Measurements from ENCODE around the gene OPRD1. TPM values are rescaled to one million over a fixed set of nuclear protein-coding genes. Genes with fewer than 3 reads are reported as not detected.

Gene OPRD1
- total and polyA plus RNA-seq, 8 donors = 0.03 to 0.37 TPM; not detected in 6

- Histone ChIP-seq H3K9me3 (no peaks in the 10 kb centered on the region), H3K36me3 (peaks cover 0 to 14% (median 8%) of the 10 kb centered on the region in 4 donors), H3K4me1 (peaks cover 0 to 30% (median 19%) of the 10 kb centered on the region in 4 donors), H3K27ac (no peak overlapping the region), H3K4me3 (no peak overlapping the region), H3K27me3 (no peaks in the 10 kb centered on the region)
- no peak for DNase-seq
- intact Hi-C loops (cut with DNase I; ENCODE audit: low total_unique reads) = no loop called here
- no peak for TF ChIP-seq POLR2AphosphoS5 (IDR thresholded peaks at IDR 0.05)
- 43 to 68% (median 52%) methylated on average over 3 of the region's 3 CpGs for WGBS, 5 donors
These were observed 84.6 kb downstream of the OPRD1 start for GRCh38 chr1:28896609-28896986.

DNA sequence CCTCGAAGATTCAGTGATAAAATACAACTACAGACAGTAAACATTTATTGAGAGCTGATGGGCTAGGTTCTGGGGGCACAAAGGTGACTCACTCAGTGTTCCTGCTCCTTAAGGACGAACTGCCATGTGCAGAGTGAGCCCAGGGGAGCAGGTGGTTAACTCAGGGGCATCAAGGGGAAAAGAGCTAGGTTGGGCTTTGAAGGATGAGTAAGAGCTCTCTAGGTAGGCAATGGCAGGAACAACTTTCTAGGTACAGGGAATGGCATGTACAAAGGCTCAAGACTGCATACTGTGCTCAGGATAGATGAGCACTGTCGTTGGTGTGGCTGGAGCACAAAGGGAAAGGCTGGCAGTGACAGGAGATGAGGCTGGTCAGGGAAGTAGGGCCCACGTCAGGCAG, 85.8 kb downstream of the OPRD1 start:
- intact Hi-C loops (cut with DNase I; ENCODE audit: low total_unique reads) = no loop called here
- TF ChIP-seq POLR2AphosphoS5 (IDR thresholded peaks at IDR 0.05) = no peak
- TF ChIP-seq EP300 (IDR thresholded peaks at IDR 0.05) = no peak
- TF ChIP-seq CTCF (IDR thresholded peaks at IDR 0.05) = no peak
- TF ChIP-seq POLR2A (IDR thresholded peaks at IDR 0.05) = no peak
- Histone ChIP-seq H3K27me3 (no peaks in the 10 kb centered on the region), H3K4me1 (peaks cover 0 to 30% (median 19%) of the 10 kb centered on the region in 4 donors), H3K9me3 (no peaks in the 10 kb centered on the region), H3K36me3 (peaks cover 0 to 14% (median 8%) of the 10 kb centered on the region in 4 donors), H3K27ac (no peak overlapping the region), H3K4me3 (no peak overlapping the region)
- 59 to 72% (median 63%) methylated on average over 4 of the region's 4 CpGs for WGBS, 5 donors
- no peak for DNase-seq

DNA sequence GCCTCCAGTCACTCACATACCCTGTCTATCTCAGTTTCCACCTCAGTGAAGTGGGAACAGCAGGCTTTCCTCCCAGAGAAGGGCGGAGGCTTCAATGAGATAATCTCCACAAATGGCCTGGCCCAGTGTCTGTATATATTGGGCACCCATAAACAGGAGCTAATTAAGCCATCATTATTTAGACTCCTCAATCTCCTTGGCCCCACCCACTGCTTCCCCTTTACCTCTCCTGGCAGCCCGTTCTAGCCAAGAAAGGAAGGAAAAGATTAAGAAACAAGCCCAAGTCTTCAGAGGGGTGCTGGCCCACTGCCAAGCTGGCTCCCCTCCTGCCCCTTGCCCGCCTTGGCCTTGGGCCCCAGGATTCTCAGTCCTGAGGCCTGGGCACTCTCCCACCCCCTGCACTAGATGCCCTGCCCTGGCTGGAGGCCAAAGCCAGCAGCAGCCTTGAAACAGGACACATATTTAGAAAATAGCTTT, 86.5 kb downstream of the OPRD1 start:
- H3K9me3 ChIP-seq = no peaks in the 10 kb centered on the region
- H3K27ac ChIP-seq = peak overlapping the region in 1 of 5 donors; percentile 53
- no peak for TF ChIP-seq EP300 (IDR thresholded peaks at IDR 0.05)
- no peak for TF ChIP-seq CTCF (IDR thresholded peaks at IDR 0.05)
- no peak for TF ChIP-seq POLR2A (IDR thresholded peaks at IDR 0.05)
- no peak for TF ChIP-seq POLR2AphosphoS5 (IDR thresholded peaks at IDR 0.05)
- no peak for DNase-seq
- H3K27me3 ChIP-seq = no peaks in the 10 kb centered on the region
- peaks cover 0 to 30% (median 19%) of the 10 kb centered on the region in 4 donors for H3K4me1 ChIP-seq
- H3K36me3 ChIP-seq = peaks cover 0 to 11% (median 8%) of the 10 kb centered on the region in 4 donors
- no peak overlapping the region for H3K4me3 ChIP-seq
- intact Hi-C loops (cut with DNase I; ENCODE audit: low total_unique reads) = no loop called here
- WGBS, 5 donors = 37 to 55% (median 47%) methylated on average over 3 of the region's 3 CpGs

DNA sequence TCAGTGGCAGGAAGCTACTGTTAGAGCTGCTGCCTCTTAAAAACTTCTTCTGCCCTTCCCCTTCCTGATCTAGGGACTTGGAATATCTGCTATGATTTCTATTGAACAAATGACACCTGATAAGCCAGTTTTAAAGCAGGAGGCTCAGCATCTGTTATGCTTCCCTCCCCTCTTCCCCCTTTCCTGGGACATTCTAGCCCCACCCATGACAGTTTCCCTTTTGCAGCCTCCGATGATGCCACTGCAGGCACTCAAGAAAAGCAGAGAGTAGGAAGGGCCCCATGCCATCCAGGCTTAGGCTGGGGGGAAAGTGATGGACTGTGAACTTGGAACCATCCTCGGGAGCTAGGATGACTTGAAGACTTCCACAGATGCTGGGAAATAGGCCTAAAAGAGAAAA, 87.3 kb downstream of the OPRD1 start:
- intact Hi-C loops (cut with DNase I; ENCODE audit: low total_unique reads) = no loop called here
- Histone ChIP-seq H3K9me3 (no peaks in the 10 kb centered on the region), H3K4me1 (peaks cover 0 to 30% (median 19%) of the 10 kb centered on the region in 4 donors), H3K27ac (no peak overlapping the region), H3K4me3 (no peak overlapping the region), H3K36me3 (peaks cover 0 to 7% (median under 1%) of the 10 kb centered on the region in 4 donors), H3K27me3 (no peaks in the 10 kb centered on the region)
- DNase-seq = no peak
- WGBS, 5 donors = 60 to 70% (median 63%) methylated on average over 2 of the region's 2 CpGs
- no peak for TF ChIP-seq POLR2A (IDR thresholded peaks at IDR 0.05)
- no peak for TF ChIP-seq CTCF (IDR thresholded peaks at IDR 0.05)
- no peak for TF ChIP-seq POLR2AphosphoS5 (IDR thresholded peaks at IDR 0.05)
- TF ChIP-seq EP300 (IDR thresholded peaks at IDR 0.05) = no peak

GRCh38 chr1:28900562-28900961, 88.6 kb downstream of the OPRD1 start:
- intact Hi-C loops (cut with DNase I; ENCODE audit: low total_unique reads) = no loop called here
- 91 to 97% (median 95%) methylated on average over 3 of the region's 3 CpGs for WGBS, 5 donors

More at GRCh38 chr1:28900562-28900961, 88.6 kb downstream of the OPRD1 start:
- Histone ChIP-seq H3K9me3 (no peaks in the 10 kb centered on the region), H3K4me1 (peaks cover 0 to 30% (median 18%) of the 10 kb centered on the region in 4 donors), H3K27ac (no peak overlapping the region), H3K27me3 (no peaks in the 10 kb centered on the region), H3K4me3 (no peak overlapping the region), H3K36me3 (no peaks in the 10 kb centered on the region)
- TF ChIP-seq EP300 (IDR thresholded peaks at IDR 0.05) (no peak), CTCF (IDR thresholded peaks at IDR 0.05) (no peak), POLR2A (IDR thresholded peaks at IDR 0.05) (no peak), POLR2AphosphoS5 (IDR thresholded peaks at IDR 0.05) (no peak)
- DNase-seq = no peak

Data from stomach (tissue), 9 donors.